Stimulated activated CD4-positive, alpha-beta T cell treated with anti-CD3 and anti-CD28 coated beads, Interleukin-2, amount 100 ng/mL, for 48 hours (primary cell): ENCODE data around the gene C5orf24.
A peak's percentile ranks its signal among the peaks of the same experiment; 100 is the strongest.
"Not testable (repeated sequence)": the region's sequence is repeated elsewhere in the genome, so short reads cannot be mapped to it uniquely, and the experiment has no call there.

Experiments used
- DNase-seq, 2 donors: peaks; one replicate each; pipeline ENCODE4 v3.0.0-alpha.2; 2020

The C5orf24 gene

DNA sequence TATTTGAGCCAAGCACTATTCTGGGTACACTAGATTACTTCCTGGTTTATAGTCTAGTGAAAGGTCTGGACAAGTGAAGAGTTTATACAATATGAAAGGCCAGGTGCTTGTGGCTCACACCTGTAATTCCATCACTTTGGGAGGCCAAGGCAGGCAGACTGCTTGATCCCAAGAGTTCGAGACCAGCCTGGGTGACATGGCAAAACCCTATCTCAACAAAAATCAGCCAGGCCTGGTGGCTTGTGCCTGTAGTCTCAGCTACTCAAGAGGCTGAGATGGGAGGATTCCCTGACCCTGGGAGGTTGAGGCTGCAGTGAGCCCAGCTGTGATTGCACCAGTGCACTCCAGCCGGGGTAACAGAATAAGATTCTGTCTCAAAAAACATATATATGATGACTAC is 18.9 kb downstream of the C5orf24 start:
- no peak for DNase-seq

DNA sequence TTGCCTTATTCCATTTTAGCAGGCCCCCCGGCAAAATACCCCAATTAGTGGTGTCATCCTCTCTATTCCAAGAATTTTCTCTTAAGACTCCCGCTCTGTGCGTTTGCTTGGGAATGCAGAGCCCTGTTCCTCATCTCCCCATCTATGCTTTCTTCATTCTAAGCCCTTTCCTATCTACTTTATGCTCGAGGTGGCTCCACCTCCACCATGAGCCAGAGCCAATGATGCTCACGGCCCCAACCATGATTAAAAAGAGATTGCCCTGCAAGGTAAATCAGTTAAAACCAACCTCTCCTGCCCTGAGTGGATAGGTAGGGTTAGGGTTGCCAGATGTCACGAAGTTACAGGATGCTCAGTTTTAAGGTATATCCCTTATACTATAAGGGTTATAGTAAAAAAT is 27.7 kb downstream of the C5orf24 start:
- DNase-seq: peak; percentile 10 to 17

DNA sequence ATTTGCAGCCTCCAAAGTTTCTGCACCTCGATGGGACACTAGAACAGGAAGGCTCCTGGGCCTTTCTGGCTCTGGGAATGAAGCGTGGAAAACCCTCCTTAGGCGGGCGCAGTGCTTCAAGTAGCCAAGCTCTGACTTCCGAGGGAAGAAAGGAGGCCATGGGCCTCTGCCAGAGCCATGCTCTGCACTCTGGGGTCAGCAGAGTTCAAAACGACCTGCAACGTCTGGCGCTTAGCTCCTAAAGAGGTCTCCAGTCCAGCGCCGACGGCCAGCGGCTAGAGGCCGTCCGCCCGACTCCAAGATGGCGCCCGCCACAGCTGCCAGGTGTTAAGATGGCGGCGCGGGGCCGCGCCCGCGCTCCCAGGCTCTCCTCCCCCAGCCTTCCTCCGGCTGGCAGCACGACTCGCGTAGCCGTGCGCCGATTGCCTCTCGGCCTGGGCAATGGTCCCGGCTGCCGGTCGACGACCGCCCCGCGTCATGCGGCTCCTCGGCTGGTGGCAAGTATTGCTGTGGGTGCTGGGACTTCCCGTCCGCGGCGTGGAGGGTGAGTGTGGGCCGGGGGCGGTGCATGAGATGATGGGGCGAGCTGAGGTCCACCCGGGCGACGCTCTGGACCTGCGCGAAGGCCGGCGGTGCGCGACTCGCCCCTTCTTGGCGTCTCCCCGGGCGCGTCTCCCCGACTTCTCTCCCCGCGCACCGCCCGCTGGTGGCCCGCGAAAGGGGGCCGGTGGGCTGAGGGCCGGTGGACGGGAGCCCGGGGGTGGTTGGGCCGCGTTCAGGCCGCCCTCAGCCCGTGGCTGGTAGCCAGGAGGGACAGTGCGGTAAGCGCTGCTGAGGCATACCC is 28.4 kb downstream of the C5orf24 start, which contains the start of gene TXNDC15:
Gene TXNDC15, plus strand, starts transcription at position 385 of the 844 bp plus-strand sequence. Its CDS starts 57 bp downstream, at position 442.
- peak; percentile 71 to 75 for DNase-seq

DNA sequence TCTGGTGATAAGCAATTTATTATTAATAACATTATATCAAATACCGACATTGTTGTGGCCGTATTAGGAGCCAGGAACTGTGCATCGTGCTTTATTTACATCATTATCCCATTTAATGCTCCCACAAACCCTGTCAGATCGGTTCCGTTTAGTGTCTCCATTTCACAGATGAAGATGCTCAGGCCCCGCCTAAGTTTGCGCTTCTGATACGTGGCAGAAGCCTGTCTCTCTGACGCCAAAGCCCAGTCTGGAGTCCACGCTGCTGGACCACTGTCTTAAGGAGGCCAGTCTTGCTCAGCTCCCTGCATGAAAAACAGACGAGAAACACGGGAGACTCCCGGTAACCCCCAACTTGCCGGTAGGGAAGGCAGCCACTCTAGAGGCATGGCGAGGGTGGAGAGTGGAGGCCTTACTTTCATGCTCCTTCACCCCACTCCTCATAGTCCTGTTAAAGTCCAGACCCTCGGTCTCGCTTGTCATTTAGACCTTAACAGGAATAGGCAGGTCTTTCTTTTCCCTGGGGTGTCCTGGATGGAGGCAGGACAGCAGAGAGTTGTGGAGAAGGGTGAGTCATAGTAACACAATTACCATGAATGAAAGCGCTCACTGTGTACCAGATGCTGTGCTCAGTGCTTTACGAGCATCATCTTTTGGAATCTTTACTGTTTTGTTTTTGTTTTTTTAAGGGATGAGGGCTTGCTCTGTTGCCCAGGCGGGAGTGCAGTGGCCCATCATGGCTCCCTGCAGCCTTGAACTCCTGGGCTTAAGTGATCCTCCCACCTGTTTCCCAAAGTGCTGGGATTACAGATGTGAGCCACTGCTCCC is 29.3 kb downstream of the C5orf24 start:
- DNase-seq: peak; percentile 23 to 45

DNA sequence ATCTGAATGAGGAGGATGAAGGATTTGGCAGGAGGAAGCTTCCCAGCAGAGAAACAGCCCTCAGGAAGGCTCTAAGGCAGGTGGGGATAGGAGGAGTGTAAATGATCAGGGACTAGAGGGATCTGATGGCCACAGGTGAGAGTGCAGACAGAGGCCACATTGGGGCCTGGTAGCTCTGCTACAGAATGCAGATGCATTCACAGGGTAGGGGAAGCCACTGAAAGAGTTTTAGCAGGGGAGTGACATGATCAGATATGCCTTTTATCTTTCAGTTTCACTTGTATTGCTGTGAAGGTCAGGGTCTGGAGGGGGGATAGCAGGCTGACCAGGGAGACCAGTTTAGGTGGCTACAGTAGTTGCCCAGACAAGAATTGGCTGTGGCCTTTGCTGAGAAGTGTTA is 31.4 kb downstream of the C5orf24 start:
- DNase-seq: no peak

DNA sequence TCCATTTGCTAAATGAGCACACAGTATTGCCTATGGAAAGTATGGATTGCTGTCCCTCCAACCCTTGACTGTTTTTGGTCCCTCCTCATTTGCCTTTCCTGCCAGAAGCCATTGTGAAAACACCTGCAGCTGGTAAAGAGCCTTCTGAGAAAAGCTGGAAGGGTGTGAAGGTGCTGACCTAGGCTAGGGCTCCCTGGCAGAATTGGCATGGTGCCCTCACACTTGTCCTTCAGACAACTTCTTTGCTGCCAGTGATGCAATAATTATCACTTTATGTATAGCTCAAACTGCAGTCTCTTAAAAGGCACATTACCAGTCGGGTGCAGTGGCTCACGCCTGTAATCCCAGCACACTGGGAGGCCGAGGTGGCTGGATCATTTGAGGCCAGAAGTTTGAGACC is 32.6 kb downstream of the C5orf24 start:
- no peak for DNase-seq

DNA sequence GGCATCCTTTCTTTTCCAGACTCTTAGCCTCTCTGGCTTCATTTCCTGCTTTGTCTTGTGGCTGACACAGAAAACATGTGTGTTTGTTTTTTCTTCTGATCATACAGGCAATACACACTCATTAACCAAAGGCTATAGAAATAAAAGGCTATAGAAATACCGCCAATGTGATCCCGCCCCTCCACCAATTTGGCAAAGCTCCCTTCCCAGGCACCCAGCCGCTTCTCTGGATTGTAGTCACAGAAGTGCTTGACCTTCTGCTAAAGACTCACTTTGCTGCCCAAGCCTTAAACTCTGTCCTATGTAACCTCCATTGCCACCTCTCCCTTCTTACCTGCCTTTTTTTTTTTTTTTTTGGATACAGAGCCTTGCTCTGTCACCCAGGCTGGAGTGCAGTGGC is 33.7 kb downstream of the C5orf24 start:
- no peak for DNase-seq

DNA sequence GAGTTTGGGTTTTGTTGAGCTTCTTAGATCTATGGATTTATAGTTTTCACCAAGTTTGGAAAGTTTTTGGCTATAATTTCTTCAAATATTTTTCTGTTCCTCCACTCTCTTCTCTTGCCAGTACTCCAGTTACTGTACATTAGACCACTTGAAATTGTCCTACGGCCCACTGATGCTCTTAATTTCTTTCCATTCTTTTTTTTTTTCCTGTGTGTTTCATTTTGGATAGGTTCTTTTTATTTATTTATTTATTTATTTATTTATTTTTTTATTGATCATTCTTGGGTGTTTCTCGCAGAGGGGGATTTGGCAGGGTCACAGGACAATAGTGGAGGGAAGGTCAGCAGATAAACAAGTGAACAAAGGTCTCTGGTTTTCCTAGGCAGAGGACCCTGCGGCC is 35.2 kb downstream of the C5orf24 start:
- DNase-seq: not testable (repeated sequence)

DNA sequence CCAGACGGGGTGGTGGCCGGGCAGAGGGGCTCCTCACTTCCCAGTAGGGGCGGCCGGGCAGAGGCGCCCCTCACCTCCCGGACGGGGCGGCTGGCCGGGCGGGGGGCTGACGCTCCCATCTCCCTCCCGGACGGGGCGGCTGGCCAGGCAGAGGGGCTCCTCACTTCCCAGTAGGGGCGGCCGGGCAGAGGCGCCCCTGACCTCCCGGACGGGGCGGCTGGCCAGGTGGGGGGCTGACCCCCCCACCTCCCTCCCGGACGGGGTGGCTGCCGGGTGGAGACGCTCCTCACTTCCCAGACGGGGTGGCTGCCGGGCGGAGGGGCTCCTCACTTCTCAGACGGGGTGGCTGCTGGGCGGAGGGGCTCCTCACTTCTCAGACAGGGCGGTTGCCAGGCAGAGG is 35.9 kb downstream of the C5orf24 start:
- not testable (repeated sequence) for DNase-seq

DNA sequence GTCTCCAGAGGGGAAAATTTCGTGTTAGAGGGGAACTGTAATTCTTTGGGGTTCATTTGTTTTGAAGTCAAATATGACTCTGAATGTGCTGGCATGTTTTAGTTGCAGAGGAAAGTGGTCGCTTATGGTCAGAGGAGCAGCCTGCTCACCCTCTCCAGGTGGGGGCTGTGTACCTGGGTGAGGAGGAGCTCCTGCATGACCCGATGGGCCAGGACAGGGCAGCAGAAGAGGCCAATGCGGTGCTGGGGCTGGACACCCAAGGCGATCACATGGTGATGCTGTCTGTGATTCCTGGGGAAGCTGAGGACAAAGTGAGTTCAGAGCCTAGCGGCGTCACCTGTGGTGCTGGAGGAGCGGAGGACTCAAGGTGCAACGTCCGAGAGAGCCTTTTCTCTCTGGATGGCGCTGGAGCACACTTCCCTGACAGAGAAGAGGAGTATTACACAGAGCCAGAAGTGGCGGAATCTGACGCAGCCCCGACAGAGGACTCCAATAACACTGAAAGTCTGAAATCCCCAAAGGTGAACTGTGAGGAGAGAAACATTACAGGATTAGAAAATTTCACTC is 41.9 kb downstream of the C5orf24 start:
- DNase-seq: no peak

DNA sequence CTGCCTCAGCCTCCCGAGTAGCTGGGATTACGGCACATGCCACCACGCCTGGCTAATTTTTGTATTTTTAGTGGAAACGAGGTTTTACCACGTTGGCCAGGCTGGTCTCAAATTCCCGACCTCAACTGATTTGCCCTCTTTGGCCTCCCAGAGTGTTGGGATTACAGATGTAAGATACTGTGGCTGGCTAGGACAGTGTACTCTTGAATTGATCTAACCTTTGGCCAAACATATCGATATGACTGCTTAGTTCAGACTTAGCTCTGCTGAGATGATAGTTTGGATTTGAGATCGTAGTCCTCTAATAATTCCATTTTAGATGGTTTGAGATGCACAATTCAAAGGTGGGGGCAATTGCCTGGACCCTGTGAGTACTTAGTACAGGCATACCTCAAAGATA is 43.6 kb downstream of the C5orf24 start:
- DNase-seq: no peak

DNA sequence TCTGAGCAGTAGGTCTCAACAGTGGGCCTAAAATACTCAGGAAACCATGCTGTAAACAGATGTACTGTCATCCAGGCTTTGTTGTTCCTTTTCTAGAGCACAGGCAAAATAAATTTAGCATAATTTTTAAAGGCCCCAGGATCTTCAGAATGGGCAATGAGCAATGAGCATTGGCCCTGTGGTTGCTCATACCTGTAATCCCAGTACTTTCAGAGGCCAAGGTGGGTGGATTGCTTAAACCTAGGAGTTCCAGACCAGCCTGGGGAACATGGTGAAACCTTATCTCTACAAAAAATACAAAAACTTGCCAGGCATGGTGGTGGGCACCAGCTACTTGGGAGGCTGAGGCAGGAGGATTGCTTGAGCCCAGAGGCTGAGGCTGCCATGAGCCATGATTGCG is 45.7 kb downstream of the C5orf24 start:
- no peak for DNase-seq

DNA sequence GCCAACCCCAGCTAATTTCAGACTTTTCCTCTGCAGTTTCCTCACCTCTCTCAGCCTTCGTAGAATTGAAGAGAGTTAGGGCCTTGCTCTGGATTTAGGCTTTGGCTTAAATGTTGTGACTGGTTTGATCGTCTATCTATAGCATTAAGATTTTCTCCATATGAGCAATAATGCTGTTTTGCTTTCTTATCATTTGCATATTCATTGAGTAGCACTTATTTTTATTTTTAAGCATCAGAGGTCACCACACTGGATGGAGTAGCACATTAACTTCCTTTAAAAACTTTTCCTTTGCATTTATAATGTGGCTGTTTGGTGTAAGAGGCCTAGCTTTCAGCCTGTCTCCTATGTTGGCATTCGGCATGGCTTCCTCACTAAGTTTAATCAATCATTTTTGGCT is 46.5 kb downstream of the C5orf24 start:
- no peak for DNase-seq

DNA sequence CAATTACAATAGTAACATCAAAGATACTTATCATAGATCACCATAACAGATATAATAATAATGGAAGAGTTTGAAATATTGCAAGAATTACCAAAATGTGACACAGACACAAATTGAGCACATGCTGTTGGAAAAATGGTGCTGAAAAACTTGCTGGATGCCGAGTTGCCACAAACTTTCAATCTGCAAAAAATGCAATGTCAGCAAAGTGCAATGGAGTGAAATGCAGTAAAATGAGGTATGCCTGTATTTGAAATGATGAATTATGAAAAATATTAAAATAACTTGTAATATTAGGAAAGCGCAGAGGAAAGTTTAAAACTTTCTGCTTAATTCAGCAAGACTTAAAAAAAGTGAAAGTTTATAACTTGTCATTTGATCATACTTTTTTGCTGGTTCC is 47.2 kb downstream of the C5orf24 start:
- DNase-seq: no peak

DNA sequence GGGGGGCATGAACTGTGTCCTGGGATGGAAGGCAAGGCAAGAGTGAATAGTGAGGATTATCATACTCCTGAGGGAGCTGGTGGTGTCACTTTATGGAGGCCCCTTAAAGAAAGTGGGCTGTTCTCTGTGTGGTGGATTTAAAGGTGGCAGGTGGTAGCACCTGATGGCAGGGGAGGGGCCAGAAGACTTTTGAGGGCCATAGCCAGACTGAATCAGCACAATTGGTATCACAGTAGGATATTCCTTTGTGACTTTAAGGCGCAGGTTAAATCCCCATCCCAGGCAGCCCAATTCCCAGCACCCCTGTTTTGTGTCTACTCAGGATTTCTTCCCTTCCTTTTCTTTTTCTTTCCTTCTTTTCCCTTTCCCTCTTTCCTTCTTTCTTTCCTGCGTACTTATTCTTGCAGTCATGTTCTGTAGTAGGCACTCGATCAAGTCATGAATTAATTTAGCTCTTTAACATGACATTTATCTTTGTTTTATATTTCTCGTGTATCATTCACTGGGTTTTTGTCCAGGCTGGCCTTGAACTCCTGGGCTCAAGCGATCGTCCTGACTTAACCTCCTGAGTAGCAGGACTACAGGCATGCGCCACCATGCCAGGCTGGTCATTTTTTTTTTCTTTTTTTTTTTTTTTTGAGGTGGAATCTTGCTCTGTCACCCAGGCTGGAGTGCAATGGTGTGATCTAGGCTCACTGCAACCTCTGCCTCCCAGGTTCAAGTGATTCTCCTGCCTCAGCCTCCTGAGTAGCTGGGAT is 48.2 kb downstream of the C5orf24 start:
- DNase-seq: no peak

DNA sequence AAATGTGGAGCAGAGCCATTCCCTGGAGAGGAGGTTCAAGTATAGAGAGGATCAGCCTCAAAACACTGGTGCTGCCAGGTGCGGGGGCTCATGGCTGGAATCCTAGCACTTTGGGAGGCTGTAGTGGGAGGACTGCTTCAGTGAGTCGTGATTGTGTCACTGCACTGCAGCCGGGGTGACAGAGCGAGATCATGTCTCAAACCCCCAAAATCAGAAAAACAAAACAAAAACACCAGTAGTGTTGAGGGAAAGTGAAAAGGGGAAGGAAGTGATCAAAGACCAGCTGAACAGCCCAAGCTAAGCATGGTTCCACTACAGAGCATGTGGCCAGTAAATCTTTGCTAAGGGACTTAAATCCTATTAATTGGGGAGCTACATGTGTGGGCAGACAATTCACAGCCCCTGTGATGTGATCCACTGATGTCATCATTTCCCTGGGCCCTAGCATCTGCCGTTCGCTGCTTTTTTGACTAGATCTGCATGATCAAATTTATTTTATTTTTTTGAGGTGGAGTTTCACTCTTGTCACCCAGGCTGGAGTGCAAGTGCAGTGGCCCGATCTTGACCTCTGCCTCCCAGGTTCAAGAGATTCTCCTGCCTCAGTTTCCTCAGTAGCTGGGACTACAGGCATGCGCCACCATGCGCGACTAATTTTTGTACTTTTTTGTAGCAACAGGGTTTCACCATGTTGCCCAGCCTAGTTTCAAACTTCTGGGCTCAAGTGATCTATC is 56.5 kb downstream of the C5orf24 start:
- DNase-seq: no peak

DNA sequence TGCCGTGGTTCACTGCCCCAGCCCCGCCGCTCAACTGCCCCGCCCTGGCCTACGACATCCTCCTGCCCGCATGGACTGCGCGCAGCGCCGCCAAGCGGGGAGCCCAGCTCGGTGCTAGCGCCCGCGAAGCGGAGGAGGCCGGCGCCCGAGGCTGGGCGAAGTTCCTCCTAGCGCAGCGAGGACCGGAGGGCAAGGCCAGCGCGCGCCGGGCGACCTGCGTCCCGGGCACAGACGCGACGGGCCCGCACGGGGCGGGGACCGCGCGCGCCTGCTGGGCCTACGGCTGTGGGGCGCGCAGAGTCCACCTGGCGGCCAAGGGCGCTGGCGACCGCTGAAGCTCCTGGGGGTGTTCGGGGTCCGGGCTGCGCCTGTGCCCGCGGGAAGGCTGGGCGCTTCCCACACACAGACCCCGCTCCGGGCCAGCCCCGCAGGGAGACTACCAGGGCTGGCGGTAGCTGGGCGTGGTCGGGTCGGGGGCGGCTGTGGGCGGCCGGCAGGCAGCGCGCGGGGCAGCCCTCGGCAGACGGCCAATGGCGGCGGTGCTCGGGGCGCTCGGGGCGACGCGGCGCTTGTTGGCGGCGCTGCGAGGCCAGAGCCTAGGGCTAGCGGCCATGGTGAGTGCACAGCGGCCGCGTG is 59.0 kb downstream of the C5orf24 start, which contains the start of gene PCBD2:
Gene PCBD2, plus strand, starts transcription at position 522 of the 636 bp plus-strand sequence. Its CDS starts 9 bp downstream, at position 531.
- peak; percentile 92 to 94 for DNase-seq

DNA sequence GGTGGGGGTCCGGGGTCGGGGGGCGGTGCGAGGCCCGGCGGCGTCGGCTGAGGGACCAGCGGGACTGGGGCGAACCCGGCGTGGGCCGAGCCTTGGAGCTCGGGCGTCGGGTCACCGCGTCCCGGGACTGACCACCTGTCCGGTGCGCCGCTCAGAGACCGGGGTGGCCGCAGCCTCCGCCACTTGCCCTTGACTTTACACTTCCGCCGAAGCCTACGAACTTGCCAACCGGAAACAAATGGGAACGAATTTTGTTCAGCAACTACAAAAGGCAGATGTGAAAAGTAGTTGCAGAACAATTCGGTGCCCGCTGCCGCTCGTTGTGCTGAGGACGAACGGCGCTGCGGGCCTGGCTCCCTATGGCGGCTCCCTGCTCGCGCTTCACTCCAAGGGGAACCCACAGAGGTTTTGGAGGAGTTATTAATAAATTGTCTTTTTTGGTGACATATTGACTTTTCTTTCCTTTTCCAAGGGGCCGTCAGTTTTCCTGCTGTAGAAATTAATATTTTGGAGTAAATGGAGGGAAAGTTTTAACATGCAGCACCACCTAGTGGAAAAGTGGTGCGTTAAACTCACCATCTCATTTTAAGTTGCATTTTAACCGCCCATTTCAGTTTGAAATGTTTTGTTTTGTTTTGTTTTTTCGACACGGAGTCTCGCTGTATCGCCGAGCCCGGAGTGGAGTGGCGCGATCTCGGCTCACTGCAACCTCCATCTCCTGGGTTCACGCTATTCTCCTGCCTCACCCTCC is 59.7 kb downstream of the C5orf24 start:
- peak; percentile 53 to 55 for DNase-seq

DNA sequence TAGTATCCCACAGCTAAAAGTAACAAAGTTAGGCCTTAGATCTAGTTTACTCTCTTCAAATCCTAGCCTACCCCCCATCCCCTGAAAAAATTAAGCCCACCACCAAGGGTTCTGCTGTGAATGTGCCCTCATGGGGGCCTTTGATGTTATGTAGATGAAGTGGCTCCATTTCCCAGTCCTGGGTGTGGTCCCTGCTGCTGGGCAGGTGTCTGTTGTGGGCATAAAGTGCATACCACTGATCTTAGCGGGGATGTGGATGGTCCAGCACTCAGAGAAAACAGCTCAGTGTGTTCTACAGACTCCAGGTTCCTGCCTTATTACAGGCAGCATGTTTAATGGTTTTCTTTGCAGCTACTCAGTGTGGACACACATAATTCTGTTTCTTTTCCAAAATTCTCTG is 61.0 kb downstream of the C5orf24 start:
- DNase-seq: no peak
